Cardiac muscle cell (in vitro differentiated cells and primary cell): Measurements from ENCODE around the gene SLTM. TPM values are rescaled to one million over a fixed set of nuclear protein-coding genes. Genes with fewer than 3 reads are reported as not detected.

Source experiments
- DNase-seq, 2 donors: peaks; one replicate each; pipeline versions ENCODE4 v3.0.0 to v3.0.0-alpha.2; 2010 to 2017; ENCODE audit warnings: low read depth in 1 of 2, low spot score in 1 of 2
- H3K27ac ChIP-seq: fragments of 200-600 bp; sonication (generic); 2 replicates; pipeline ENCODE4 v1.5.1; 2016
- H3K27me3 ChIP-seq: fragments of 200-600 bp; sonication (generic); 2 replicates; pipeline ENCODE4 v1.6.0; 2016; ENCODE audit warnings: control low read depth
- H3K36me3 ChIP-seq: fragments of 200-600 bp; sonication (generic); 2 replicates; pipeline ENCODE4 v1.5.1; 2016; ENCODE audit warnings: control low read depth
- H3K4me1 ChIP-seq: fragments of 200-600 bp; sonication (generic); 2 replicates; pipeline ENCODE4 v1.8.1; 2017; ENCODE audit warnings: low read depth, mild to moderate bottlenecking, mixed run types
- H3K4me3 ChIP-seq: fragments of 200-600 bp; sonication (generic); 2 replicates; pipeline ENCODE4 v1.5.1; 2016; ENCODE audit warnings: mild to moderate bottlenecking
- H3K9me3 ChIP-seq: fragments of 200-600 bp; sonication (generic); 2 replicates; pipeline ENCODE4 v1.5.1; 2017; ENCODE audit warnings: low read depth, mild to moderate bottlenecking, control low read depth
- CTCF ChIP-seq: IDR thresholded peaks from 2 replicates; pipeline ENCODE4 v1.5.1; 2012; ENCODE audit warnings: low read depth, mild to moderate bottlenecking, low read length
- polyA plus RNA-seq: library from polyadenylated mRNA; unstranded; fragments of >200 nt; fragmentation: Nextera tagmentation; extraction: Ambion mirVana; gene quantifications from 2 replicates; pipeline ENCODE4 v1.2.1, GENCODE V29; 2016
- total RNA-seq: library from RNA; depleted of rRNA; stranded (reverse); fragments of >200 nt; gene quantifications from 2 replicates; pipeline ENCODE4 v1.2.3, GENCODE V29; 2016

SLTM gene
- total and polyA plus RNA-seq, 2 experiments from 2014 or later = 78.9 to 92.4 TPM

GRCh38 chr15:58967479-58967878 lies 34.0 kb upstream of the SLTM start:
- Histone ChIP-seq H3K27me3 (no peaks in the 10 kb centered on the region), H3K4me1 (no peaks in the 10 kb centered on the region), H3K27ac (no peak overlapping the region), H3K9me3 (no peaks in the 10 kb centered on the region), H3K4me3 (no peak overlapping the region), H3K36me3 (no peaks in the 10 kb centered on the region)
- DNase-seq = no peak
- TF ChIP-seq CTCF = no peak

- no peak for DNase-seq
- H3K4me1 ChIP-seq = no peaks in the 10 kb centered on the region
- no peaks in the 10 kb centered on the region for H3K9me3 ChIP-seq
- no peak overlapping the region for H3K4me3 ChIP-seq
- H3K27ac ChIP-seq = no peak overlapping the region
- H3K36me3 ChIP-seq = no peaks in the 10 kb centered on the region
- no peak for TF ChIP-seq CTCF
- H3K27me3 ChIP-seq = no peaks in the 10 kb centered on the region
Measured at GRCh38 chr15:58966698-58967097, 33.2 kb upstream of the SLTM start.

- Histone ChIP-seq H3K27me3 (no peaks in the 10 kb centered on the region), H3K4me1 (no peaks in the 10 kb centered on the region), H3K27ac (no peak overlapping the region), H3K4me3 (no peak overlapping the region), H3K36me3 (no peaks in the 10 kb centered on the region), H3K9me3 (no peaks in the 10 kb centered on the region)
- no peak for DNase-seq
- no peak for TF ChIP-seq CTCF
Measured at GRCh38 chr15:58962662-58963565, 29.4 kb upstream of the SLTM start.

- Histone ChIP-seq H3K9me3 (no peaks in the 10 kb centered on the region), H3K4me3 (no peak overlapping the region)
Measured at GRCh38 chr15:58962136-58962535, 28.7 kb upstream of the SLTM start.

GRCh38 chr15:58958811-58959210 lies 25.3 kb upstream of the SLTM start:
- Histone ChIP-seq H3K36me3 (no peaks in the 10 kb centered on the region), H3K4me3 (no peak overlapping the region), H3K4me1 (no peaks in the 10 kb centered on the region), H3K27ac (no peak overlapping the region), H3K27me3 (no peaks in the 10 kb centered on the region), H3K9me3 (no peaks in the 10 kb centered on the region)
- no peak for DNase-seq
- no peak for TF ChIP-seq CTCF

More at GRCh38 chr15:58962136-58962535, 28.7 kb upstream of the SLTM start:
- TF ChIP-seq CTCF = no peak
- Histone ChIP-seq H3K4me1 (no peaks in the 10 kb centered on the region), H3K27ac (no peak overlapping the region), H3K27me3 (no peaks in the 10 kb centered on the region), H3K36me3 (no peaks in the 10 kb centered on the region)
- no peak for DNase-seq
